GM12874 (cell line): Measurements from ENCODE around the gene CCDC154.

ENCODE experiments used
- TF ChIP-seq, protein P1 (sequence below): IDR thresholded peaks from 2 replicates; pipeline ENCODE4 v1.5.1; 2011; ENCODE audit warnings: low read depth, mild to moderate bottlenecking, control low read depth, low read length, moderate library complexity; ENCODE audit not compliant: insufficient read depth

The CCDC154 gene

GRCh38 chr16:1392826-1393225 is 51.5 kb downstream of the CCDC154 start:
- TF ChIP-seq, protein P1, sequence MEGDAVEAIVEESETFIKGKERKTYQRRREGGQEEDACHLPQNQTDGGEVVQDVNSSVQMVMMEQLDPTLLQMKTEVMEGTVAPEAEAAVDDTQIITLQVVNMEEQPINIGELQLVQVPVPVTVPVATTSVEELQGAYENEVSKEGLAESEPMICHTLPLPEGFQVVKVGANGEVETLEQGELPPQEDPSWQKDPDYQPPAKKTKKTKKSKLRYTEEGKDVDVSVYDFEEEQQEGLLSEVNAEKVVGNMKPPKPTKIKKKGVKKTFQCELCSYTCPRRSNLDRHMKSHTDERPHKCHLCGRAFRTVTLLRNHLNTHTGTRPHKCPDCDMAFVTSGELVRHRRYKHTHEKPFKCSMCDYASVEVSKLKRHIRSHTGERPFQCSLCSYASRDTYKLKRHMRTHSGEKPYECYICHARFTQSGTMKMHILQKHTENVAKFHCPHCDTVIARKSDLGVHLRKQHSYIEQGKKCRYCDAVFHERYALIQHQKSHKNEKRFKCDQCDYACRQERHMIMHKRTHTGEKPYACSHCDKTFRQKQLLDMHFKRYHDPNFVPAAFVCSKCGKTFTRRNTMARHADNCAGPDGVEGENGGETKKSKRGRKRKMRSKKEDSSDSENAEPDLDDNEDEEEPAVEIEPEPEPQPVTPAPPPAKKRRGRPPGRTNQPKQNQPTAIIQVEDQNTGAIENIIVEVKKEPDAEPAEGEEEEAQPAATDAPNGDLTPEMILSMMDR = no peak

GRCh38 chr16:1390239-1390779 is 54.0 kb downstream of the CCDC154 start:
- TF ChIP-seq, protein P1 = no peak

DNA sequence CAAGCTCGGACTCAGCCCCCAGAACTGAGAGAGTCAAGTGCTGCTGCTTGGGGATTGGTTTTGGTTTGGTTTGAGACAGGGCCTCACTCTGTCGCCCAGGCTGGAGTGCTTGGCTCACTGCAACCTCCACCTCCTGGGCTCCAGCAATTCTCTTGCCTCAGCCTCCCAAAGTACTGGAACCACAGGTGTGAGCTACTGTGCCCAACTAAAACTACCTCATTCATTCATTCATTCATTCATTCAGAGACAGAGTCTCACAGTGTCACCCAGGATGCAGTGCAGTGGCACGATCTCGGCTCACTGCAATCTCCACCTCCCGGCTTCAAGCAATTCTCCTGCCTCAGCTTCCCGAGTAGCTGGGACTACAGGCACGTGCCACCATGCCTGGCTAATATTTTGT is 54.6 kb downstream of the CCDC154 start:
- TF ChIP-seq, protein P1 = no peak

DNA sequence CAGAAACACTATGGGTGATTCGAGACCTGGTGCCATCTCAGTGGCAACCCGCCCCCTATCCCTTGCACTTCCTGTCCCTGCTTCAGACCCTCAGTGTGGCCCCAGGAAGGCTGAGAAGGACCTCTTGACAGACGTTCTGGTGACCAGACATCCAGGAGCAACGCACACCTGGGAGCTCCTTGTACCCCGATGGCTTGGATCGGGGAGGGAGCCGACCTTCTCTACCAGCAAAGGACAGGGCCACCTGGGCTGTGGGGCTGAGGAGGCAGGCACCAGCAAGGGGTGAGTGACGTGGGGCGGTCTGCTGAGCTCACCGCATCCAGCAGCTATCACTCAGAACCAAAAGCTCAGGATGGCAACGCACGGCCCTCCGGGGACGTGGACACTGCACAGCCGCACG is 57.0 kb downstream of the CCDC154 start:
- TF ChIP-seq, protein P1 = no peak

- TF ChIP-seq, protein P1 = no peak
Measured at GRCh38 chr16:1385232-1385631, 59.1 kb downstream of the CCDC154 start.
